NCI-H2196 (cell line): Measurements from ENCODE around the gene NRSN2.

Source experiments
- DNase-seq: peaks from one replicate; lab custom pipeline; 2025; ENCODE audit not compliant: unreplicated experiment; lab: John Stamatoyannopoulos, UW

The NRSN2 gene

DNA sequence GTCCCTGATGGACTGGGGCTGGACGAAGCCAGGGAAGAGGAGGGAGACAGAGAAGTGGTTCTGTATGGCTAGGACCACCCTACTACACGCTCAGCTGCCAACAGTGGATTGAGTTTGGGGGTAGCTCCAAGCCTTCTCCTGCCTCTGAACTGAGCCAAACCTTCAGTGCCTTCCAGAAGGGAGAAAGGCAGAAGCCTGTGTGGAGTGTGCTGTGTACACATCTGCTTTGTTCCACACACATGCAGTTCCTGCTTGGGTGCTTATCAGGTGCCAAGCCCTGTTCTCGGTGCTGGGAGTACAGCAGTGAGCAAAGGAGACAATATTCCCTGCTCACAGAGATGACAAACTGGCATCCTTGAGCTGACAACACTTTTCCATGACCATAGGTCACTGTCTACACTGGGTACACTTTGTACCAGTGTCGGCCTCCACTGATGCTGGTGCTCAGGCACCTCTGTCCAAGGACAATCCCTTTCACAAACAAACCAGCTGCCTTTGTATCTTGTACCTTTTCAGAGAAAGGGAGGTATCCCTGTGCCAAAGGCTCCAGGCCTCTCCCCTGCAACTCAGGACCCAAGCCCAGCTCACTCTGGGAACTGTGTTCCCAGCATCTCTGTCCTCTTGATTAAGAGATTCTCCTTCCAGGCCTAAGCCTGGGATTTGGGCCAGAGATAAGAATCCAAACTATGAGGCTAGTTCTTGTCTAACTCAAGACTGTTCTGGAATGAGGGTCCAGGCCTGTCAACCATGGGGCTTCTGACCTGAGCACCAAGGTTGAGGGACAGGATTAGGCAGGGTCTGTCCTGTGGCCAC, 49.9 kb downstream of the NRSN2 start:
- no peak for DNase-seq

DNA sequence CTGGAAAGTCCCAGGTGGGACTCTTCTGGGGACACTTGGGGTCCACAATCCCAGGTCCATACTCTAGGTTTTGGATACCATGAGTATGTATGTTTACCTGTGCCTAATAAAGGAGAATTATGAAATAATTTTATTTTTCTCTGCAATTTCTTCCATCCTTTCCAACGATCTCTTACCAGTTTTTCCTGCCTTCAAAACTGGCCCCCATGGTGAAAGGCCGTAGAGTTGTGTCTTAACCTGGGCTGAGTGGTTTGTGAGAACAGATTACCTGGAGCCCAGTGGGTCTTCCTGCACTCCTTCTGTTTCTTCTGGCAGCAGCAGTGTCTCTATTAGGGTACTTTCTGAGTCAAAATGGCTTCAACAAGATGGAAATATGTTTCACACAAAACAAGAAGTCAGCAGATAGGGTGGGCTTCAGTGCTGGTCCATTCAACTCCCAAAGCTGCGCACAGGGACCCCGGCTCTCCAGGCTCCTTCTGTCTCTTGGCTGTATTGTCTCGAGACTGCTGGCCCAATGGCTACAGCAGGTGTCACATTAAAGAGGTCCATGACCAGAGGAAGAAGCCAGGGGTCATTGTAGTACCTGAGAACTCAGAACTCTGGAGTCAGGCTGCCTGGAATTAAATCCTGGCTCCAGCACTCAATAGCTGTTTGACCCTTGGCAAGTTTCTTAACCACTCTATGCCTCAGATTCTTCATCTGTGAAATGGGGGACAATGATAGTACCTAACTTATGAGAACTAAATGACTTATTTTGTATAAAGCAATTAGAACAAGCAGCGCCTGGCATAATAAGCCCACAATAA, 50.7 kb downstream of the NRSN2 start:
- DNase-seq = no peak

DNA sequence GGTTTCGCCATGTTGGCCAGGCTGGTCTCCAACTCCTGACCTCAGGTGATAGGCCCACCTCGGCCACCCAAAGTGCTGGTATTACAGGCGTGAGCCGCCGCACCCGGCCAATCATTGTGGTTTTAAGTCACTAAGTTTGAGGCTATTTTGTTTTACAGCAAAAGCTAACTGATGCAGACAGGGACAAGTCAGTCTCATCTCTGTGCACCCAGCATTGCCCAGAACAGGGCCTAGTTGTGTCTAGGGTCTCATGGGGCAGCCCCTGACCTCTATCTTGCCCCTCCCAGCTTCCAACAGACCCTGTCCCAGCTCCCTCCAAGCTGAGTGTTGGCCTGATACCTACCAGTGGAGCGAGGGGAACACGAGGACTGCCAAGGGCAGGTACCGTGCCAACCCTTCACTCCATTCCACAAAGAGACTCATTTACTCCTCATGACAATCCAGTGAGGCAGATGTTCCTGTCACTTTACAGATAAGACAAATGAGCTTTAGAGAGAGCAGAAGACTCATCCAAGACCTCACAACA, 52.3 kb downstream of the NRSN2 start:
- DNase-seq = no peak

DNA sequence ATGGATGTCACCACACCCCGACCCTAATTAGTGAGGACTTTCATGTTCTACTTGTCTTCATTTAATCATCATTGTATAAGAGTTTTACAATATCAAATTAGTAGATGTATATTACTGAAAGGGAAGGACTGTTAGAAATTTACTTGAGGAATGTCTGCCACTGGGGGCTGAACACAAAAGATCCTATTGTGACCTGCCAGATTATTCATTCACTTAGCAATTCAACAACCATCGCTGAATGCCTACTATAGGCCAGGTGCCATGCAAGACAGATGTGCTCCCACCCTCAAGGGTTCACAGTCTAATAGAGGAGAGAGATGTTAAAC, 53.2 kb downstream of the NRSN2 start:
- no peak for DNase-seq

DNA sequence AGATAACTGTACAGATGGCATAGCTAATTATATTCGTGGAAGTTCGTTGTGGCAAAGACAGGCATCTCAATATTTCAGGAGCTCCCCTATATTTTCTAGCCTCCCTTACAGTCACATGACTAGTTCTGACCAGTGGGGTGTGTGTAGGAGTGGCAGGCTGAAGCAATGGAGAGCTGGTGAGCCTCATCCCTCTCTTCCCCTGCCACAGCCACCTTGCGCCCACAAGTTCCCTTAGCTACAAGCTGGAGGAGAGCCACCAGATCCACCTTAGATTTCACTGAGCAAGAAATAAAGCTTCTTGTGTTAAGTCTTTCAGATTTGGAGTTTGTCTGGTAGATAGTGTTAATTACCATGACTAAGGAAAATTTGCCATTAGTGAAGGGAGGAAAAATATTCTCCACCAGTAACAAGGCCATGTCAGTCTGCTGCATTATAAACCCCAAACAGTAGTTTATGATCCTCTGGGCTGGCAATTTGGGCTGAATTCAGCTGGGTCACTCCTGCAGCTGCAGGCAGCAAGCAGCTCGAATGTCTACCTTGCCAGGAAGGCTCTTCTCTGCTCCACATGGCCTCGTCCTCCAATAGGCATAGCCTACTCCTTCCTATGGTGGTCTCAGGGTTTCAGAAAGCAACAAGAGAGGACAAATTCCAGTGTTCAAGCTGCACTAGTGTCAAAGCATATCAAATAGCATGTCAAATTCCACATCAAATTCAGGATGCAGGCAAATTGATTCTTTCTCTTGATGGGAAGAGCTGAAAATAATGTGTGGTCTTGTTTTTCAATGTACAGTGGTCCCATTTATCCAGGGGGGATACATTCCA, 53.8 kb downstream of the NRSN2 start:
- no peak for DNase-seq

DNA sequence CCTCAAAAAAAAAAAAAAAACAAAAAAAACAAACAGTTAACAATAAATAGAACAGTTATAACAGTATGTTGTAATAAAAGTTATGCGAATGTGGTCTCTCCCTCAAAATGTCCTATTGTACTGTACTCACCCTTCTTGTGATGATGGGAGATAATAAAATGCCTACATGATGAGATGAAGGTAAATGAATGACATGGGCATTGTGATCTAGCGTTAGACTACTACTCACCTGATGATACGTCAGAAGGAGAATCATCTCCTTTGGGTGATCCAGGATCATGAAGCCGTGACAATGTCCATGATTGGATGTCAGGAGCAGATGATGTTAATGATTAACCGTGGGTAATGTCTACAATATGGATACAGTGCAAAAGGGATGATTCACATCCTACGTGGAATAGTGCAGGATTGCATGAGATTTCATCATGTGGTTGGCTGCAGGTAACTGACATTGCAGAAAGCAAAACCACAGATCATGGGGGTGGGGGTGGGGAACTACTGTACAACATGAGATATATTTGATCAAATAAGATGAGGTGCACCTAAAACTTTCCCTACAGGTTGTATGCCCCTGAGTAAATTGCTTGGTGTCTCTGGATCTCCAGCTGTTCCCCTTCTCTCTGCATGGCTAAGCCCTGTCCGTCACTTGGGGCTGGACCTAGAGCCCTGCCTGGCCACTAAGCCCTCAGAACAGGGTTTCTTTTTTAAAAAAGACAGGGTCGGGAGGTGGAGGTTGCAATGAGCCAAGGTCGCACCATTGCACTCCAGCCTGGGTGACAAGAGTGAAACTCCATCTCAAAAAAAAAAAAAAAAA, 55.0 kb downstream of the NRSN2 start:
- DNase-seq = no peak

DNA sequence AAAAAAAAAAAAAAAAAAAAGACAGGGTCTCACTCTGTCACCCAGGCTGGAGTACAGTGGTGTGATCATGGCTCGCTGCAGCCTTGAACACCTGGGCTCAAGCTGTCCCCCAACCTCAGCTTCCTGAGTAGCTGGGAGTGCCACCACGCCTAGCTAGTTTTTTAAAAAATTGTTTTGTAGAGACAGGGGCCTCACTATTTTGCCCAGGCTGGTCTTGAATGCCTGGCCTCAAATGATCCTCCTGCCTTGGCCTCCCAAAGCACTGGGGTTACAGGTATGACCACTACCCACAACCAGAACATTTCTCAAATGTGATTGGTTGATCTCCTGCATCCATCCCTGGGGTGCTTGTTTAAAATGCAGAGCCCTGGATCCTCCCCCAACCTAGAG, 55.6 kb downstream of the NRSN2 start:
- no peak for DNase-seq

DNA sequence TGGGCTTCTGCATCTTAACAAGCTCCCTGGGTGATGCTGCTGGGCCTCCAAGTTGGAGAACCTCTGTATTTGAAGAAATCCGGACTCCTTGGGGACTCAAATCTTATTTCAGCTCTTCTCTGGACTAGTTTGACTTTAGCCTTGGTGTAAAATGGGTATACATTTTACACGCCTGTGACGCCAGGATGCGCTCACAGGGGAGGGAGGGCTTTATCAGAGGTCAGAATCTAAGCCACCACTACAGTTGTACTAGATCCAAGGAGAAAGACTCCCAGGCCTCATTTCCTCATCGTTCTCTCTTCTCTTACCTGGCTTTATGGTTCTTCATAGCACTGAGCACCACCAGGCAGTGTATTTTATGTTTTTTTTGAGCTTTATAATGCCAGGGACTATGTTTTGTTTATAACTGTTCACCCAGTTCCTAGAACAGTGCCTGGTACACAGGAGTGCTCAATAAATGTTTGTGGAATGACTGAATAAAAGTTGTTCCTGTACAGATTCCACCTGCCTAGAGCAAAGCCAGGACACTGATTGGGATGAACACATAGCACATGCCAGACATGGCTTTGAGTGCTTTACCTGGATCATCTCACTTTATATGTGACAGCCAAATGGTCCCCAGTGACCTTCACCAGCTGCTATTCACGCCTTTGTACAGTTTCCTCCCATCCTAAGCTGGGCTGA, 56.1 kb downstream of the NRSN2 start:
- no peak for DNase-seq

DNA sequence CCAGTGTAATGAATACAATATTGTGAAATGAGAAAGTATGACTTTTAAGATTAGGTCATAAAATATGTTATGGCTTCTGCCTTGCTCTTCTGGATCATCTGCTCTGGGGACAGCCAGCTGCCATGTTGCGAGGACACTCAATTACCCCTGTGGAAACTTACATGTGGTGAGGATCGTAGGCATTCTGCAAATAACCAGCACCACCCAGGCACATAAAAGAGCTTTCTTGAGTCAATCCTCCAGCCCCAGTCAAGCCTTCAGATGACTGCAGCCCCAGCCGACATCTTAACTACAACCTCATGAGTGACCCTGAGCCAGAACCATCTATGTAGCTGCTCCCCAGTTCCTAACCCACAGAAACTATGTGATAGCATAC, 56.7 kb downstream of the NRSN2 start:
- DNase-seq = no peak

DNA sequence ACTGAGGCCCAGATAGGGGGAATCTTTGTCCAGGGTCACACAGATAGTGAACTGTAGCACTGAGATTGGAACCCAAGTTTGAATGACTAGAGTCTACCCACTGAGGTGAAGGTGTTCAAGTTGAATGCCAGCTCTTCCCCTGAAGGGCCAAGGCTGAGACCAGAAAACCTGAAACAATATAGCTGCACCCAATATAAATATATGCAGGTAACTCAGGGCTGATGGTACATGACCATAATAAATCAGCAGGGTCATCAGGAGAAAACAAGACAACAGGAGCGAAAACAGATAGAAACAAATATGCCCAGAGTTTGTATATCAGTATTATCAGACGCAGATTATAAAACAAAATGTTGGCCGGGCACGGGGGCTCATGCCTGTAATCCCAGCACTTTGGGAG, 57.2 kb downstream of the NRSN2 start:
- no peak for DNase-seq
